ENCODE data around the gene DIPK1B. TPM values are rescaled to one million over a fixed set of nuclear protein-coding genes. Genes with fewer than 3 reads are reported as not detected.

The DIPK1B gene
- total and polyA plus RNA-seq, 10 of the 15 experiments (the other 5 are each of a cell fraction or from before 2014, with no cell fraction given), result 0.08 to 0.28 (median 0.13) TPM; not detected in 3

GRCh38 chr9:136700959-136701667, 11.3 kb upstream of the DIPK1B start (continued):
- TF ChIP-seq GABPA (IDR thresholded peaks at IDR 0.05; ENCODE audit: low read depth) (no peak), ATF7 (IDR thresholded peaks at IDR 0.05; ENCODE audit: low read depth) (peak; percentile 75), RUNX3 (IDR thresholded peaks at IDR 0.05; ENCODE audit: low read length) (peak; percentile 69; the same call in 1 of the 2 replicates), SREBF1 (IDR thresholded peaks at IDR 0.05; ENCODE audit: low read length) (no peak), CREB1 (IDR thresholded peaks at IDR 0.05; ENCODE audit: low read depth) (peak; percentile 78), DPF2 (IDR thresholded peaks at IDR 0.05) (peak; percentile 80; the same call in 1 of the 2 replicates), NFYB (IDR thresholded peaks at IDR 0.05; ENCODE audit: insufficient read depth, low read depth, low read length) (no peak), RB1 (IDR thresholded peaks at IDR 0.05; ENCODE audit: borderline replicate concordance) (0 out of 2 replicates have a peak, but pooled peaks have one; percentile 40), BACH1 (IDR thresholded peaks at IDR 0.05; ENCODE audit: borderline replicate concordance) (peak; percentile 11; the same call in 1 of the 2 replicates), POU2F2 (IDR thresholded peaks at IDR 0.05; ENCODE audit: borderline replicate concordance, low read depth, low read length) (peak; percentile 12; the same call in 1 of the 3 replicates), NFIC (IDR thresholded peaks at IDR 0.05; ENCODE audit: low read depth, low read length) (no peak; the same call in 1 of the 2 replicates), RAD51 (IDR thresholded peaks at IDR 0.05) (no peak), CBX3 (IDR thresholded peaks at IDR 0.05; ENCODE audit: borderline replicate concordance, low read depth) (no peak), TCF12 (IDR thresholded peaks at IDR 0.05; ENCODE audit: low read depth, low read length) (peak; percentile 92), PKNOX1 (IDR thresholded peaks at IDR 0.05) (peak; percentile 55), HDGF (IDR thresholded peaks at IDR 0.05) (no peak; the same call in 1 of the 2 replicates), ZNF384 (IDR thresholded peaks at IDR 0.05; ENCODE audit: borderline replicate concordance, low read depth, low read length) (peak; percentile 92), PAX5 (IDR thresholded peaks at IDR 0.05; ENCODE audit: borderline replicate concordance, low read depth, low read length) (0 out of 2 replicates have a peak, but pooled peaks have one; percentile 43)
- TF ChIP-seq, protein P1, sequence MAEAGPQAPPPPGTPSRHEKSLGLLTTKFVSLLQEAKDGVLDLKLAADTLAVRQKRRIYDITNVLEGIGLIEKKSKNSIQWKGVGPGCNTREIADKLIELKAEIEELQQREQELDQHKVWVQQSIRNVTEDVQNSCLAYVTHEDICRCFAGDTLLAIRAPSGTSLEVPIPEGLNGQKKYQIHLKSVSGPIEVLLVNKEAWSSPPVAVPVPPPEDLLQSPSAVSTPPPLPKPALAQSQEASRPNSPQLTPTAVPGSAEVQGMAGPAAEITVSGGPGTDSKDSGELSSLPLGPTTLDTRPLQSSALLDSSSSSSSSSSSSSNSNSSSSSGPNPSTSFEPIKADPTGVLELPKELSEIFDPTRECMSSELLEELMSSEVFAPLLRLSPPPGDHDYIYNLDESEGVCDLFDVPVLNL (IDR thresholded peaks at IDR 0.05; ENCODE audit: low read depth, low read length), result no peak
- TF ChIP-seq, protein P2, sequence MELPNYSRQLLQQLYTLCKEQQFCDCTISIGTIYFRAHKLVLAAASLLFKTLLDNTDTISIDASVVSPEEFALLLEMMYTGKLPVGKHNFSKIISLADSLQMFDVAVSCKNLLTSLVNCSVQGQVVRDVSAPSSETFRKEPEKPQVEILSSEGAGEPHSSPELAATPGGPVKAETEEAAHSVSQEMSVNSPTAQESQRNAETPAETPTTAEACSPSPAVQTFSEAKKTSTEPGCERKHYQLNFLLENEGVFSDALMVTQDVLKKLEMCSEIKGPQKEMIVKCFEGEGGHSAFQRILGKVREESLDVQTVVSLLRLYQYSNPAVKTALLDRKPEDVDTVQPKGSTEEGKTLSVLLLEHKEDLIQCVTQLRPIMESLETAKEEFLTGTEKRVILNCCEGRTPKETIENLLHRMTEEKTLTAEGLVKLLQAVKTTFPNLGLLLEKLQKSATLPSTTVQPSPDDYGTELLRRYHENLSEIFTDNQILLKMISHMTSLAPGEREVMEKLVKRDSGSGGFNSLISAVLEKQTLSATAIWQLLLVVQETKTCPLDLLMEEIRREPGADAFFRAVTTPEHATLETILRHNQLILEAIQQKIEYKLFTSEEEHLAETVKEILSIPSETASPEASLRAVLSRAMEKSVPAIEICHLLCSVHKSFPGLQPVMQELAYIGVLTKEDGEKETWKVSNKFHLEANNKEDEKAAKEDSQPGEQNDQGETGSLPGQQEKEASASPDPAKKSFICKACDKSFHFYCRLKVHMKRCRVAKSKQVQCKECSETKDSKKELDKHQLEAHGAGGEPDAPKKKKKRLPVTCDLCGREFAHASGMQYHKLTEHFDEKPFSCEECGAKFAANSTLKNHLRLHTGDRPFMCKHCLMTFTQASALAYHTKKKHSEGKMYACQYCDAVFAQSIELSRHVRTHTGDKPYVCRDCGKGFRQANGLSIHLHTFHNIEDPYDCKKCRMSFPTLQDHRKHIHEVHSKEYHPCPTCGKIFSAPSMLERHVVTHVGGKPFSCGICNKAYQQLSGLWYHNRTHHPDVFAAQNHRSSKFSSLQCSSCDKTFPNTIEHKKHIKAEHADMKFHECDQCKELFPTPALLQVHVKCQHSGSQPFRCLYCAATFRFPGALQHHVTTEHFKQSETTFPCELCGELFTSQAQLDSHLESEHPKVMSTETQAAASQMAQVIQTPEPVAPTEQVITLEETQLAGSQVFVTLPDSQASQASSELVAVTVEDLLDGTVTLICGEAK (IDR thresholded peaks at IDR 0.05; ENCODE audit: borderline replicate concordance), result no peak

All from GM12878 (cell line).